ENCODE results near the gene CCDC63. TPM values are rescaled to one million over a fixed set of nuclear protein-coding genes. Genes with fewer than 3 reads are reported as not detected.
"Not testable (repeated sequence)": the region's sequence is repeated elsewhere in the genome, so short reads cannot be mapped to it uniquely, and the experiment has no call there.

Gene CCDC63
- total RNA-seq, 1 experiment from 2014 or later: not detected

DNA sequence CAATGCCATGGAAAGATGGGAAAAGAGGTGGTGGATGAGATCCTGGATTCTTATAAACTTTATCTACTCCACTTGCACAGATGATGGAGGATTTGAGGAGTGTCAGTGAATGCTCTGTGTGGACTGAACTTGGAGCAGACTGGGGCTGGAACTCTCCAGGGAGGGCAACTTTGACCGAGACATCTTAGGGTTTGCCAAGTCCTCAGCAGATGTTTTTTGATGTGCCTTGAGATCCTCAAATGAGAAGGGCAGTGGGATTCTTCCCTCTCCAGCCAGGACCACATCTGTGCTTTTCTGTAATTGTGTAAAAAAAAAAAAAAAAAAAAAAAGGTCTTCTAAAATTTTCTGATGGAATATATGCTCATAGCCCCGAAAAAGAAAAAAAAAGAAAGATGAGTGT, 96.6 kb downstream of the CCDC63 start:
- TF ChIP-seq, protein P1, sequence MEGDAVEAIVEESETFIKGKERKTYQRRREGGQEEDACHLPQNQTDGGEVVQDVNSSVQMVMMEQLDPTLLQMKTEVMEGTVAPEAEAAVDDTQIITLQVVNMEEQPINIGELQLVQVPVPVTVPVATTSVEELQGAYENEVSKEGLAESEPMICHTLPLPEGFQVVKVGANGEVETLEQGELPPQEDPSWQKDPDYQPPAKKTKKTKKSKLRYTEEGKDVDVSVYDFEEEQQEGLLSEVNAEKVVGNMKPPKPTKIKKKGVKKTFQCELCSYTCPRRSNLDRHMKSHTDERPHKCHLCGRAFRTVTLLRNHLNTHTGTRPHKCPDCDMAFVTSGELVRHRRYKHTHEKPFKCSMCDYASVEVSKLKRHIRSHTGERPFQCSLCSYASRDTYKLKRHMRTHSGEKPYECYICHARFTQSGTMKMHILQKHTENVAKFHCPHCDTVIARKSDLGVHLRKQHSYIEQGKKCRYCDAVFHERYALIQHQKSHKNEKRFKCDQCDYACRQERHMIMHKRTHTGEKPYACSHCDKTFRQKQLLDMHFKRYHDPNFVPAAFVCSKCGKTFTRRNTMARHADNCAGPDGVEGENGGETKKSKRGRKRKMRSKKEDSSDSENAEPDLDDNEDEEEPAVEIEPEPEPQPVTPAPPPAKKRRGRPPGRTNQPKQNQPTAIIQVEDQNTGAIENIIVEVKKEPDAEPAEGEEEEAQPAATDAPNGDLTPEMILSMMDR (IDR thresholded peaks at IDR 0.05): no peak
- TF ChIP-seq, protein P2, sequence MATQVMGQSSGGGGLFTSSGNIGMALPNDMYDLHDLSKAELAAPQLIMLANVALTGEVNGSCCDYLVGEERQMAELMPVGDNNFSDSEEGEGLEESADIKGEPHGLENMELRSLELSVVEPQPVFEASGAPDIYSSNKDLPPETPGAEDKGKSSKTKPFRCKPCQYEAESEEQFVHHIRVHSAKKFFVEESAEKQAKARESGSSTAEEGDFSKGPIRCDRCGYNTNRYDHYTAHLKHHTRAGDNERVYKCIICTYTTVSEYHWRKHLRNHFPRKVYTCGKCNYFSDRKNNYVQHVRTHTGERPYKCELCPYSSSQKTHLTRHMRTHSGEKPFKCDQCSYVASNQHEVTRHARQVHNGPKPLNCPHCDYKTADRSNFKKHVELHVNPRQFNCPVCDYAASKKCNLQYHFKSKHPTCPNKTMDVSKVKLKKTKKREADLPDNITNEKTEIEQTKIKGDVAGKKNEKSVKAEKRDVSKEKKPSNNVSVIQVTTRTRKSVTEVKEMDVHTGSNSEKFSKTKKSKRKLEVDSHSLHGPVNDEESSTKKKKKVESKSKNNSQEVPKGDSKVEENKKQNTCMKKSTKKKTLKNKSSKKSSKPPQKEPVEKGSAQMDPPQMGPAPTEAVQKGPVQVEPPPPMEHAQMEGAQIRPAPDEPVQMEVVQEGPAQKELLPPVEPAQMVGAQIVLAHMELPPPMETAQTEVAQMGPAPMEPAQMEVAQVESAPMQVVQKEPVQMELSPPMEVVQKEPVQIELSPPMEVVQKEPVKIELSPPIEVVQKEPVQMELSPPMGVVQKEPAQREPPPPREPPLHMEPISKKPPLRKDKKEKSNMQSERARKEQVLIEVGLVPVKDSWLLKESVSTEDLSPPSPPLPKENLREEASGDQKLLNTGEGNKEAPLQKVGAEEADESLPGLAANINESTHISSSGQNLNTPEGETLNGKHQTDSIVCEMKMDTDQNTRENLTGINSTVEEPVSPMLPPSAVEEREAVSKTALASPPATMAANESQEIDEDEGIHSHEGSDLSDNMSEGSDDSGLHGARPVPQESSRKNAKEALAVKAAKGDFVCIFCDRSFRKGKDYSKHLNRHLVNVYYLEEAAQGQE (IDR thresholded peaks at IDR 0.05; ENCODE audit: insufficient read depth in 1 of 2, low read depth in 2 of 2, low read length in 1 of 2): no peak
- no peak for TF ChIP-seq POLR2AphosphoS5 (IDR thresholded peaks at IDR 0.05; ENCODE audit: low read depth, low read length)
- no peak for TF ChIP-seq SIN3A (IDR thresholded peaks at IDR 0.05; ENCODE audit: borderline replicate concordance, insufficient read depth, low read depth, low read length)
- no peak for TF ChIP-seq TCF7L2 (IDR thresholded peaks at IDR 0.05; ENCODE audit: low read depth, low read length)
- BruUV-seq (replicated peaks): no TSS peak
- H3K27ac ChIP-seq (ENCODE audit: low read length): no peak overlapping the region
- intact Hi-C loops (cut with micrococcal nuclease; ENCODE audit: unreplicated experiment): no loop called here
- no peaks in the 10 kb centered on the region for H3K4me1 ChIP-seq (ENCODE audit: control insufficient read depth, insufficient read depth, low read length)
- ChIA-PET CTCF (no interaction called here), POLR2A (no interaction called here)
- H3K36me3 ChIP-seq (ENCODE audit: control insufficient read depth, insufficient read depth, low read length): no peaks in the 10 kb centered on the region
- H3K9me3 ChIP-seq (ENCODE audit: control insufficient read depth, insufficient read depth, low read depth, low read length): peaks cover 7% of the 10 kb centered on the region
- ATAC-seq: no peak
- in situ Hi-C loops (cut with HindIII; ENCODE audit: low pct_unique_long_range_greater_than_20kb, low sequenced_read_pairs): no loop called here
- H3K4me3 ChIP-seq (ENCODE audit: low read depth in 2 of 2, low read length in 2 of 2): no peak overlapping the region
- H3K27me3 ChIP-seq (ENCODE audit: control insufficient read depth, insufficient read depth, low read length): peaks cover 3% of the 10 kb centered on the region
- no peak for DNase-seq (ENCODE audit: low read depth, low spot score)

DNA sequence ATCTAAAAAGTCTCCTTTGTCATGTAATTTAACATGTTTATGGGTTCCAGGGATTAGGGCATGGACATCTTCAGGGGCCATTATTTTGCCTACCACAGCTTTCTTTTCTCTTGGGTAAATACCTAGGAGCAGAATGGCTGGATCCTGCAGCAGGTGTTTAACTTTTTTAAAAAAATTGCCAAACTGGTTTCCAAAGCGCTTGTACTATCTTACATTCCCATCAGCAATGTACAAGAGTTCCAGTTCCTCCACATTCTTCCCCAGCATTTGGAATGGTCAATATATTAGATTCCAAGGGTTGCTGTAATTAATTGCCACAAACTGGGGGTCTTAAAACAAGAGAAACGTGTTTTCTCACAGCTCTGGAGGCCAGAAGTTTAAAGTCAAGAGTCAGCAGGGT, 101.3 kb downstream of the CCDC63 start:
- Histone ChIP-seq H3K9me3 (ENCODE audit: control insufficient read depth, insufficient read depth, low read depth, low read length) (peaks cover 7% of the 10 kb centered on the region), H3K4me3 (ENCODE audit: low read depth in 2 of 2, low read length in 2 of 2) (no peak overlapping the region), H3K27ac (ENCODE audit: low read length) (no peak overlapping the region), H3K27me3 (ENCODE audit: control insufficient read depth, insufficient read depth, low read length) (peaks cover 7% of the 10 kb centered on the region), H3K4me1 (ENCODE audit: control insufficient read depth, insufficient read depth, low read length) (no peaks in the 10 kb centered on the region), H3K36me3 (ENCODE audit: control insufficient read depth, insufficient read depth, low read length) (no peaks in the 10 kb centered on the region)
- intact Hi-C loops (cut with micrococcal nuclease; ENCODE audit: unreplicated experiment): no loop called here
- DNase-seq (ENCODE audit: low read depth, low spot score) (no peak), ATAC-seq (no peak)
- CTCF ChIA-PET: no interaction called here
- no peak for TF ChIP-seq POLR2AphosphoS5 (IDR thresholded peaks at IDR 0.05; ENCODE audit: low read depth, low read length)
- TF ChIP-seq SIN3A (IDR thresholded peaks at IDR 0.05; ENCODE audit: borderline replicate concordance, insufficient read depth, low read depth, low read length): no peak
- no peak for TF ChIP-seq TCF7L2 (IDR thresholded peaks at IDR 0.05; ENCODE audit: low read depth, low read length)
- TF ChIP-seq, protein P1 (IDR thresholded peaks at IDR 0.05): no peak
- TF ChIP-seq, protein P2 (IDR thresholded peaks at IDR 0.05; ENCODE audit: insufficient read depth in 1 of 2, low read depth in 2 of 2, low read length in 1 of 2): no peak
- POLR2A ChIA-PET: no interaction called here
- BruUV-seq (replicated peaks): no TSS peak
- in situ Hi-C loops (cut with HindIII; ENCODE audit: low pct_unique_long_range_greater_than_20kb, low sequenced_read_pairs): no loop called here

DNA sequence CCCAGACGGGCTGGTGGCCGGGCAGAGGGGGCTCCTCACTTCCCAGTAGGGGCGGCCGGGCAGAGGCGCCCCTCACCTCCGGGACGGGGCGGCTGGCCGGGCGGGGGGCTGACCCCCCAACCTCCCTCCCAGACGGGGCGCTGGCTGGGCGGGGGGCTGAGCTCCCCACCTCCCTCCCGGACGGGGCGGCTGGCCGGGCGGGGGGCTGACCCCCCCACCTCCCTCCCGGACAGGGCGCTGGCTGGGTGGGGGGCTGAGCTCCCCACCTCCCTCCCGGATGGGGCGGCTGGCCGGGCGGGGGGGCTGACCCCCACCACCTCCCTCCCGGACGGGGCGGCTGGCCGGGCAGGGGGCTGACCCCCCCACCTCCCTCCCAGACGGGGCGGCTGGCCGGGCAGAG, 103.7 kb downstream of the CCDC63 start:
- DNase-seq (ENCODE audit: low read depth, low spot score); POLR2A ChIA-PET; H3K36me3 ChIP-seq (ENCODE audit: control insufficient read depth, insufficient read depth, low read length); H3K27me3 ChIP-seq (ENCODE audit: control insufficient read depth, insufficient read depth, low read length); intact Hi-C loops (cut with micrococcal nuclease; ENCODE audit: unreplicated experiment); H3K27ac ChIP-seq (ENCODE audit: low read length); BruUV-seq (replicated peaks); in situ Hi-C loops (cut with HindIII; ENCODE audit: low pct_unique_long_range_greater_than_20kb, low sequenced_read_pairs); ATAC-seq; CTCF ChIA-PET; H3K4me1 ChIP-seq (ENCODE audit: control insufficient read depth, insufficient read depth, low read length); H3K9me3 ChIP-seq (ENCODE audit: control insufficient read depth, insufficient read depth, low read depth, low read length); H3K4me3 ChIP-seq (ENCODE audit: low read depth in 2 of 2, low read length in 2 of 2): not testable (repeated sequence)

DNA sequence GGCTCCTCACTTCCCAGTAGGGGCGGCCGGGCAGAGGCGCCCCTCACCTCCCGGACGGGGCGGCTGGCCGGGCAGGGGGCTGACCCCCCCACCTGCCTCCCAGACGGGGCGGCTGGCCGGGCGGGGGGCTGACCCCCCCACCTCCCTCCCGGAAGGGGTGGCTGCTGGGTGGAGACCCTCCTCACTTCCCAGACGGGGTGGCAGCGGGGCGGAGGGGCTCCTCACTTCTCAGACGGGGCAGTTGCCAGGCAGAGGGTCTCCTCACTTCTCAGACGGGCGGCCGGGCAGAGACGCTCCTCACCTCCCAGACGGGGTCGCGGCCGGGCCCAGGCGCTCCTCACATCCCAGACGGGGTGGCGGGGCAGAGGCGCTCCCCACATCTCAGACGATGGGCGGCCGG, 104.1 kb downstream of the CCDC63 start:
- intact Hi-C loops (cut with micrococcal nuclease; ENCODE audit: unreplicated experiment); DNase-seq (ENCODE audit: low read depth, low spot score); H3K27ac ChIP-seq (ENCODE audit: low read length); POLR2A ChIA-PET; H3K27me3 ChIP-seq (ENCODE audit: control insufficient read depth, insufficient read depth, low read length); ATAC-seq; BruUV-seq (replicated peaks); H3K4me1 ChIP-seq (ENCODE audit: control insufficient read depth, insufficient read depth, low read length); H3K4me3 ChIP-seq (ENCODE audit: low read depth in 2 of 2, low read length in 2 of 2); CTCF ChIA-PET; H3K9me3 ChIP-seq (ENCODE audit: control insufficient read depth, insufficient read depth, low read depth, low read length); H3K36me3 ChIP-seq (ENCODE audit: control insufficient read depth, insufficient read depth, low read length); in situ Hi-C loops (cut with HindIII; ENCODE audit: low pct_unique_long_range_greater_than_20kb, low sequenced_read_pairs): not testable (repeated sequence)

Data from Panc1 (cell line).